Type B pancreatic cell (in vitro differentiated cells): ENCODE data around the gene EIF4G2. TPM values are rescaled to one million over a fixed set of nuclear protein-coding genes. Genes with fewer than 3 reads are reported as not detected.
A peak's percentile ranks its signal among the peaks of the same experiment; 100 is the strongest.

ENCODE experiments used
- DNase-seq: peaks from one replicate; pipeline ENCODE4 v3.0.0; 2021; ENCODE audit warnings: mixed read lengths; ENCODE audit not compliant: unreplicated experiment; ENCODE audit errors: extremely low spot score
- H3K27ac Mint-ChIP-seq: 2 replicates; pipeline ENCODE4 v1.8.0; 2021; ENCODE audit warnings: mild to moderate bottlenecking, mixed read lengths
- H3K27me3 Mint-ChIP-seq: 2 replicates; pipeline ENCODE4 v1.8.0; 2021; ENCODE audit warnings: mixed read lengths
- H3K36me3 Mint-ChIP-seq: 2 replicates; pipeline ENCODE4 v1.8.0; 2021; ENCODE audit warnings: mixed read lengths
- H3K4me1 Mint-ChIP-seq: one replicate; pipeline ENCODE4 v1.8.0; 2021; ENCODE audit warnings: mixed read lengths; ENCODE audit not compliant: unreplicated experiment
- H3K4me3 Mint-ChIP-seq: 2 replicates; pipeline ENCODE4 v1.8.0; 2021; ENCODE audit warnings: mild to moderate bottlenecking, mixed read lengths
- H3K9me3 Mint-ChIP-seq: 2 replicates; pipeline ENCODE4 v1.8.0; 2021; ENCODE audit warnings: mixed read lengths
- CTCF ChIP-seq: fragments of 200-600 bp; sonication (generic); conservative IDR thresholded peaks from 2 replicates; pipeline ENCODE4 v1.5.0; 2021; ENCODE audit warnings: antibody characterized with exemption, mild to moderate bottlenecking
- total RNA-seq: library from RNA; stranded (reverse); gene quantifications from 2 replicates; pipeline ENCODE4 v1.2.1, GENCODE V29; 2021; ENCODE audit warnings: low replicate concordance

EIF4G2 gene
- total RNA-seq, 1 donor from 2014 or later = 1,092 TPM

- Mint-ChIP-seq H3K27me3 (no peaks in the 10 kb centered on the region), H3K27ac (no peak overlapping the region), H3K36me3 (peaks cover 46% of the 10 kb centered on the region), H3K4me1 (peaks cover 4% of the 10 kb centered on the region), H3K9me3 (no peaks in the 10 kb centered on the region), H3K4me3 (no peak overlapping the region)
- no peak for DNase-seq
- TF ChIP-seq CTCF = no peak
These were observed 37.3 kb downstream of the EIF4G2 start for GRCh38 chr11:10771457-10771856.

GRCh38 chr11:10770626-10771254, 38.0 kb downstream of the EIF4G2 start:
- no peak overlapping the region for H3K4me3 Mint-ChIP-seq
- DNase-seq = no peak
- TF ChIP-seq CTCF = peak; percentile 87

GRCh38 chr11:10764412-10764811, 44.3 kb downstream of the EIF4G2 start:
- Mint-ChIP-seq H3K4me3 (no peak overlapping the region), H3K9me3 (no peaks in the 10 kb centered on the region), H3K27ac (no peak overlapping the region), H3K36me3 (peaks cover 29% of the 10 kb centered on the region), H3K27me3 (no peaks in the 10 kb centered on the region), H3K4me1 (no peaks in the 10 kb centered on the region)
- DNase-seq = no peak
- TF ChIP-seq CTCF = no peak

More at GRCh38 chr11:10770626-10771254, 38.0 kb downstream of the EIF4G2 start:
- H3K36me3 Mint-ChIP-seq = peaks cover 49% of the 10 kb centered on the region
- no peaks in the 10 kb centered on the region for H3K9me3 Mint-ChIP-seq
- H3K27me3 Mint-ChIP-seq = no peaks in the 10 kb centered on the region
- no peak overlapping the region for H3K27ac Mint-ChIP-seq
- H3K4me1 Mint-ChIP-seq = peaks cover 4% of the 10 kb centered on the region

- H3K27me3 Mint-ChIP-seq = no peaks in the 10 kb centered on the region
- H3K4me1 Mint-ChIP-seq = no peaks in the 10 kb centered on the region
- peaks cover 26% of the 10 kb centered on the region for H3K36me3 Mint-ChIP-seq
- H3K4me3 Mint-ChIP-seq = no peak overlapping the region
- H3K9me3 Mint-ChIP-seq = no peaks in the 10 kb centered on the region
- TF ChIP-seq CTCF = no peak
- DNase-seq = no peak
- H3K27ac Mint-ChIP-seq = no peak overlapping the region
These were observed 45.0 kb downstream of the EIF4G2 start for GRCh38 chr11:10763766-10764165.

GRCh38 chr11:10762913-10763421, 45.8 kb downstream of the EIF4G2 start:
- H3K4me1 Mint-ChIP-seq = no peaks in the 10 kb centered on the region
- DNase-seq = no peak
- H3K4me3 Mint-ChIP-seq = no peak overlapping the region
- no peaks in the 10 kb centered on the region for H3K9me3 Mint-ChIP-seq
- no peaks in the 10 kb centered on the region for H3K27me3 Mint-ChIP-seq
- no peak for TF ChIP-seq CTCF
- peaks cover 26% of the 10 kb centered on the region for H3K36me3 Mint-ChIP-seq
- no peak overlapping the region for H3K27ac Mint-ChIP-seq
